Neural cell (in vitro differentiated cells): ENCODE data around the gene C2CD4A. TPM values are rescaled to one million over a fixed set of nuclear protein-coding genes. Genes with fewer than 3 reads are reported as not detected.

Experiments
- H2AFZ ChIP-seq: fragments of 200-600, 300-800 bp; sonication (generic), shearing (Covaris generic); 2 replicates; pipeline ENCODE4 v1.6.0; 2014; ENCODE audit warnings: low read depth, mild to moderate bottlenecking, antibody characterized with exemption, low read length, moderate library complexity
- H3F3A ChIP-seq: fragments of 200-600 bp; shearing (Covaris generic); 2 replicates; pipeline ENCODE4 v1.6.1; 2016; ENCODE audit warnings: mild to moderate bottlenecking, moderate library complexity, mixed read lengths, antibody characterized with exemption, low read length; ENCODE audit not compliant: insufficient read depth, poor library complexity, severe bottlenecking
- H3K27ac ChIP-seq: fragments of 200-600, 300-800 bp; sonication (generic), shearing (Covaris generic); 2 replicates; pipeline ENCODE4 v1.5.1; 2014; ENCODE audit warnings: mild to moderate bottlenecking, low read length, moderate library complexity
- H3K27me3 ChIP-seq: fragments of 300-800, 200-600 bp; sonication (generic), shearing (Covaris generic); 2 replicates; pipeline ENCODE4 v1.6.0; 2014; ENCODE audit warnings: mild to moderate bottlenecking, low read depth, low read length, moderate library complexity; ENCODE audit not compliant: insufficient read depth
- H3K36me3 ChIP-seq: fragments of 300-800, 200-600 bp; sonication (generic), shearing (Covaris generic); 2 replicates; pipeline ENCODE4 v1.5.1; 2014; ENCODE audit warnings: mild to moderate bottlenecking, antibody characterized with exemption, low read length, moderate library complexity; ENCODE audit not compliant: insufficient read depth
- H3K4me2 ChIP-seq: fragments of 300-800, 200-600 bp; sonication (generic), shearing (Covaris generic); 2 replicates; pipeline ENCODE4 v1.6.0; 2014; ENCODE audit warnings: mild to moderate bottlenecking, low read length
- H3K4me3 ChIP-seq: fragments of 300-800, 200-600 bp; sonication (generic), shearing (Covaris generic); 2 replicates; pipeline ENCODE4 v1.5.1; 2014; ENCODE audit warnings: mild to moderate bottlenecking, low read length, moderate library complexity
- H3K79me2 ChIP-seq: fragments of 200-600 bp; shearing (Covaris generic); replicated peaks from 2 replicates; pipeline ENCODE4 v1.6.0; 2014; ENCODE audit warnings: mild to moderate bottlenecking, low read length, moderate library complexity; ENCODE audit not compliant: insufficient read depth
- H3K9ac ChIP-seq: fragments of 300-800, 200-600 bp; sonication (generic), shearing (Covaris generic); 2 replicates; pipeline ENCODE4 v1.6.1; 2016; ENCODE audit warnings: mild to moderate bottlenecking, low read length, mixed read lengths
- H3K9me2 ChIP-seq: fragments of 200-600 bp; shearing (Covaris generic); 2 replicates; pipeline ENCODE4 v1.6.1; 2016; ENCODE audit warnings: mild to moderate bottlenecking, low read length, mixed read lengths; ENCODE audit not compliant: insufficient read depth
- H3K9me3 ChIP-seq: fragments of 200-600, 300-800 bp; sonication (generic), shearing (Covaris generic); 2 replicates; pipeline ENCODE4 v1.6.1; 2016; ENCODE audit warnings: mild to moderate bottlenecking, mixed run types, low read length, moderate library complexity, mixed read lengths
- H4K20me1 ChIP-seq: fragments of 200-600 bp; shearing (Covaris generic); 2 replicates; pipeline ENCODE4 v1.6.1; 2016; ENCODE audit warnings: mild to moderate bottlenecking, mixed run types; ENCODE audit not compliant: insufficient read depth
- CTCF ChIP-seq: fragments of 450-650 bp; IDR thresholded peaks from 2 replicates; pipeline ENCODE4 v1.5.1; 2014; ENCODE audit warnings: antibody characterized with exemption, mild to moderate bottlenecking, moderate library complexity; ENCODE audit not compliant: poor library complexity, severe bottlenecking
- EP300 ChIP-seq: fragments of 450-650 bp; conservative IDR thresholded peaks from 2 replicates; pipeline ENCODE4 v1.6.1; 2014; ENCODE audit warnings: antibody characterized with exemption, mild to moderate bottlenecking, moderate library complexity; ENCODE audit not compliant: poor library complexity, severe bottlenecking
- EZH2 ChIP-seq: fragments of 200-600, 300-800 bp; shearing (Covaris generic), sonication (generic); IDR thresholded peaks from 2 replicates; pipeline ENCODE4 v1.6.1; 2014; ENCODE audit warnings: antibody characterized with exemption, low read length, borderline replicate concordance, mild to moderate bottlenecking; ENCODE audit not compliant: insufficient read depth, poor library complexity, severe bottlenecking
- MXI1 ChIP-seq: fragments of 450-650 bp; conservative IDR thresholded peaks from 2 replicates; pipeline ENCODE4 v1.6.1; 2014; ENCODE audit warnings: antibody characterized with exemption, mild to moderate bottlenecking; ENCODE audit not compliant: poor library complexity, severe bottlenecking
- POLR2AphosphoS5 ChIP-seq: IDR thresholded peaks from 2 replicates; pipeline ENCODE4 v1.6.1; 2012
- RAD21 ChIP-seq: fragments of 450-650 bp; conservative IDR thresholded peaks from 2 replicates; pipeline ENCODE4 v1.6.1; 2014; ENCODE audit warnings: antibody characterized with exemption, mild to moderate bottlenecking, moderate library complexity
- REST ChIP-seq: IDR thresholded peaks from 2 replicates; pipeline ENCODE4 v1.6.1; 2012; ENCODE audit warnings: borderline replicate concordance
- SMC3 ChIP-seq: fragments of 450-650 bp; conservative IDR thresholded peaks from 2 replicates; pipeline ENCODE4 v1.6.1; 2014; ENCODE audit warnings: antibody characterized with exemption, mild to moderate bottlenecking, moderate library complexity; ENCODE audit not compliant: poor library complexity
- TAF1 ChIP-seq: IDR thresholded peaks from 2 replicates; pipeline ENCODE4 v1.6.1; 2012; ENCODE audit warnings: low read depth
- polyA plus RNA-seq: library from polyadenylated mRNA; depleted of rRNA; stranded (reverse); fragments of >200 nt; gene quantifications from 2 replicates; pipeline ENCODE4 v1.2.3, GENCODE V29; 2014

The C2CD4A gene
- polyA plus RNA-seq, 1 donor from 2014 or later: not detected

GRCh38 chr15:62108411-62108810 lies 41.6 kb downstream of the C2CD4A start:
- no peak for TF ChIP-seq SMC3
- no peak for TF ChIP-seq EZH2
- no peak for TF ChIP-seq POLR2AphosphoS5
- no peak for TF ChIP-seq EP300
- no peak for TF ChIP-seq CTCF
- no peak for TF ChIP-seq MXI1
- TF ChIP-seq RAD21: no peak
- TF ChIP-seq TAF1: no peak
- no peak for TF ChIP-seq REST
- no peak overlapping the region for H2AFZ ChIP-seq
- H3K9me2 ChIP-seq: no peaks in the 10 kb centered on the region
- no peak overlapping the region for H3K4me2 ChIP-seq
- no peaks in the 10 kb centered on the region for H3K27me3 ChIP-seq
- H3K4me3 ChIP-seq: no peak overlapping the region
- H3K79me2 ChIP-seq: no peaks in the 10 kb centered on the region
- no peak overlapping the region for H3K27ac ChIP-seq
- no peaks in the 10 kb centered on the region for H3F3A ChIP-seq
- no peak overlapping the region for H3K9ac ChIP-seq
- no peaks in the 10 kb centered on the region for H3K36me3 ChIP-seq
- no peaks in the 10 kb centered on the region for H3K9me3 ChIP-seq
- H4K20me1 ChIP-seq: no peaks in the 10 kb centered on the region

DNA sequence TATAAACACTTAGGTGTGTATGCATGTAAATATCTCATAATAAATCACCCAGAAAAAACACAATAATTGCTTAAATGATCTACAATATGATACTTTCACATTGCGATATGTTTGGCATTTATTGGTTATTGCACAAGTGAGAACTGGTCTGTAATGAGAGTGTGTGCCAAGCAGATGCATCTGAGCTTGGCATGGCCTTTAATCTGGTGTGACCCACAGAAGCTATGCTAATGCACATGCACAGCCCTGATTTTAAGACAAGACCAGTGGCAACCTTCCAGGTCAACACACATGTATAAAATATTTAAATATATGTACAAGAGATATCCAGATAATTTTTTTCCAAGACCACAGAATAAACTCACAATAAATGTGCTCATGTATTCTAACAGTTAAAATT lies 42.7 kb downstream of the C2CD4A start:
- TF ChIP-seq MXI1 (no peak), EP300 (no peak), SMC3 (no peak), EZH2 (no peak), RAD21 (no peak), TAF1 (no peak), POLR2AphosphoS5 (no peak), CTCF (no peak), REST (no peak)
- no peak overlapping the region for H3K4me2 ChIP-seq

More for the DNA sequence above, 42.7 kb downstream of the C2CD4A start:
- Histone ChIP-seq H3K79me2 (no peaks in the 10 kb centered on the region), H3K27ac (no peak overlapping the region), H4K20me1 (no peaks in the 10 kb centered on the region), H3K36me3 (no peaks in the 10 kb centered on the region), H3K9ac (no peak overlapping the region), H2AFZ (no peak overlapping the region), H3K4me3 (no peak overlapping the region), H3K27me3 (no peaks in the 10 kb centered on the region), H3F3A (no peaks in the 10 kb centered on the region), H3K9me3 (no peaks in the 10 kb centered on the region), H3K9me2 (no peaks in the 10 kb centered on the region)
